ENCODE results near the gene MOGAT1.
"Not testable (repeated sequence)": the region's sequence is repeated elsewhere in the genome, so short reads cannot be mapped to it uniquely, and the experiment has no call there.

Gene MOGAT1

DNA sequence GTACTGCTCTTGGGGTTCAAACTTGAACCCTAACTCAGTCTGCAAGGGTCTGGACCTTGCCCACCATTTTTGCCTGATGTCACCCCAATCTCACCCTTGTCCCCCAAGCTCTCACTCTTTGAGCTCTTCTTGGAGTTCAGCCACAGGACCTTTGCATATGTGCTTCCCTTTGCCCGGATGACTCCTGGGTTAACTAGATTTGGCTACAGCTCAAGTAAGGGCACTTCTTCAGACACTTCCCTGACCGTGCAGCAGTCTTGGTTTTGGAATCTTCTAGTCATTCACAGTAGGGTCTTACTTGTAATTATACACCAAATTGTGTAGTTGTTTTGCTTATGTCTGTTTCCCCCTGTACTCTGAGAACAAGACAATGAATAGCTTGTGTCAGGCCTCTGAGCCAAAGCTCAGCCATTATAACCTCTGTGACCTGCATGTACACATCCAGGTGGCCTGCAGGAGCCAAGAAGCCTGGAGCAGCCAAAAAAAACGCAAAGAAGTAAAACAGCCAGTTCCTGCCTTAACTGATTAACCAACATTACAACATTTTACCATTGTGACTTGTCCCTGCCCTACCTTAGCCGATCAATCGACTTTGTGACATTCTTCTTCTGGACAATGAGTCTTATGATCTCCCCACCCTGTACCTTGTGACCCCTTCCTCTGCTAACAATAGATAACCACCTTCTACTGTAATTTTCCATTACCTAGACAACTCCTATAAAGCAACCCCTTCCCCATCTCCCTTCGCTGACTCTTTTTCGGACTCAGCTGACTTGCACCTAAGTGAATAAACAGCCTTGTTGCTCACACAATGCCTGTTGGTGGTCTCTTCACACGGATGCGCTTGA, 1.0 kb upstream of the MOGAT1 start:
- no peak for DNase-seq (ENCODE audit: low spot score)

DNA sequence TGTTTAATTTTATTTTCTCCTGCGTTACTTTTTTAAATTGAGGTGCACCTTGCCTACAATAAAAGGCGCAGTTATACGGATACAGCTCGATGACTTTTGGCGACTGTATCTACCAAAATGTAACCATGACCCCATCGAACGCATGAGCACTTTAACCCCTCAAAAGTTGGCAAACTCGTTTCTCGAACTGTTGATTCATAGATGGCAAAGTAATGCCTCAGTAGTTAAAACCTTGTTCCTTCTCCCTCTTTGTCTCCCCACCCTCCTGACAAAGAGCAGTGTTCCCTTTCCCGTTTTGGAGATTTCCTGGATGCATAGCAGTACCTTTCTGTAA, 577 bp downstream of the MOGAT1 start:
- DNase-seq (ENCODE audit: low spot score) = no peak

DNA sequence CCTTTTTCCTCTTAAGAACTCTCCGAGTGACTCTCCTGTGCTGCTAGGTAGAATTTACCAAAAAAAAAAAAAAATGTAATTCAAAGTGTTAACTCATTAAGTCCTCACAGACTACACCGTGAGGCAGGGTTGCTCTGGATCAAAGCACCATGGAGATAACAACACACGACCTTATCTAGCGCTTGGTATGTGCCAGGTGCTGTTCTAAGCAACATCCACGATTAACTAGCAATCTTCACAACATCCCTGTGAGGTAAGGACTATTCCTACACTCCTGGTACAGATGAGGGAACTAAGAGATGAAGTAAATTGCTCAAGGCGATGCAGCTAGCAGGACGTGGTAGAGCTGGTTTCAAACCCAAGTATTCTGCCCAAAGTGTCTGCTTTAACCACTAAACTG, 1.8 kb downstream of the MOGAT1 start:
- DNase-seq (ENCODE audit: low spot score) = no peak

DNA sequence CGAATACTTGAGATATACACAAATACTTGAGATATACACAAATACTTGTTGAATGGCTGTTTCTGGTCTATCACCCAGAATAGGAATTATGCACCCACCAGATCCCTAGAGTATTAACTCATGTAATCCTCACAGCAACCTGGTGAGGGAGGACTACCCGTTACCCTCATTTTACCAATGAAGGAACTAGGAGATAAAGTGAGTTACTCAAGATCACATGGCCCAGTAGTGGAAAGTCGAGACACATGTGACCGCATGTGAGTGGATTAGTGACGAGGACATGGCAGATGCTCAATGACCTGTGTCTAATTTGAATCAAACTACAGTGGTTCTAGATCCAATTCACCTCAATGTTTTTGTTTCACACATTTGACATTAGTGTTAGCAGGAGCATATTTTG, 2.4 kb downstream of the MOGAT1 start:
- no peak for DNase-seq (ENCODE audit: low spot score)

DNA sequence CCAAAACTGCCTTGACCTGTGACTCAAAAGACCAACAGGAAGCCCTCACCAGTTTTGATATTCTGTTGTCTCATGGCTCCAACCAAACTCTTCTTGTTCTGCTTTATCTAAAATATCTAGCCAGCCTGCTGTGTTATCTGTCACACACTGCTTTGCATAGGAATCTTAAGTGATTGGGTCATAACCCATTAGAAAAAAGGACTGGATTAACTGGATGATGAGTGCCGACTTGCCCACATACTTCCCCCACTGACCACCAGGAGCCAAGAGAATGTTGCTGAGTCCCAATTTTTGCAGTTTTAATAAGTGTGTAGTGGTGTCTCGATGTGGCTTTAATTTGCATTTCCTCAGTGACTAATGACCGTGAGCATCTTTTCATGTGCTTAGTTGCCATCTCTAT, 6.5 kb downstream of the MOGAT1 start:
- DNase-seq (ENCODE audit: low spot score) = no peak

DNA sequence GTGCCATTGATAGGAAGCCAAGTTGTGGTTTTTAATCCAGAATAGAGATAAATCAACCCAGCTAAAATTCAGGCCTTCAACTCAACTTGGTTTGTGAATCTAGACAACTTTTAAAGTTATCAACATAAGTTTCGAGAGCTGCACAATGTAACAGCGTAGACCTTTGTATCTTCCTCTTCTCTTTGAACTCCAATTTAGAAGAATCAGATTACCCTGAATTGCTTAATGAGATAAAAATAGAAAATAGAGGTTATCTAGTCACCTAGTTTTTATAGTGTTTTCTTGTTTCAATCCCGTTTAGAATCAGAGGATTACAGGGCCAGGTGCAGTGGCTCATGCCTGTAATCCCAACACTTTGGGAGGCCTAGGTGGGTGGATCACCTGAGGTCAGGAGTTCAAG, 12.3 kb downstream of the MOGAT1 start:
- no peak for DNase-seq (ENCODE audit: low spot score)

DNA sequence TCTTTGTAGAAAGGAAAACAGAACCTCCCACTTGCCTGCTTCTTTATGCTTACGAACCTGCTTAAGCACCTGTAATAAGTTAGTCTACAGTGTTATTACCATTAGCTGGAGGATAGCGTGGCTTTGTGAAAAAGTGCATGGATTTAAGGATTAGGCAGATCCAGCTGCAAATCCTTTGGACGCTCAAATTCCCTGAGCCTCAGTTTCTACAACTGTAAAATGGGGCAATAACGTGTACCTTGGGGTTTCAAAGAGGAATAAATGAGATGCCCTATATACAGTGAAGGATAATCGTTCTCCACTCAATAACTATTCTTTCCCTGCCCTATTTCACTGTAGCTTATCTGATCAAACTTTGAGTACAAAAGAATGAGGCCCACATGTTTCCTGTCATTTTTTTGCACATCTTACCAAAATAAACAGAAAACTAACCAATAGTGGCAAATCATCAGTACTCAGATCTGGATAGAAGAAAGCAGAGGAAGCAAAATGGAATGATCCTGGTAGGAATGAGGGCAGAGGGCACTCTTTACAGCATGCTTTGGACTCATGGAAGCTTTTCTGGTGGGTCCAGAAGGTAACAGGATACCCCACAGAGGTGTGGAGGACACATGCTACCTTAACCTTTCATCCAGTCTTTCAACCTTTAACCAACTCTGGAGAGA, 14.8 kb downstream of the MOGAT1 start:
- DNase-seq (ENCODE audit: low spot score) = no peak

DNA sequence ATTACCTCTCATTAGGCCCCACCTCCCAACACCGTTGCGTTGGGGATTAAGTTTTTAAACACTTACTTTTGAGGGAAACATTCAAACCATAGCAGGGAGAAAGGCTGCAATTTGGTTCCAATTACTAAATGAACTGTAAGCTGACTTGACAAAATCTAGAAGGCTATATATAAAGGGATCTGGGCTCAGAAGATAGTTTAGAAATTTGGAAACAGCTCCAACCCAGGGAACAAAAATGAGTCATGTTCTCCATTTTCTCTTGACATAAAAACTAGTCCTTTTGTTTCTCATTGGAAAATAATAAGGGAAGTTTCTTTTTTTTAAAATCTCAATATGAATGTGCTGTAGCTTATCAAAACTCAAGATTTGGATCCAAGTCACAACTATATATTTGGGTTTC, 17.5 kb downstream of the MOGAT1 start:
- DNase-seq (ENCODE audit: low spot score) = no peak

DNA sequence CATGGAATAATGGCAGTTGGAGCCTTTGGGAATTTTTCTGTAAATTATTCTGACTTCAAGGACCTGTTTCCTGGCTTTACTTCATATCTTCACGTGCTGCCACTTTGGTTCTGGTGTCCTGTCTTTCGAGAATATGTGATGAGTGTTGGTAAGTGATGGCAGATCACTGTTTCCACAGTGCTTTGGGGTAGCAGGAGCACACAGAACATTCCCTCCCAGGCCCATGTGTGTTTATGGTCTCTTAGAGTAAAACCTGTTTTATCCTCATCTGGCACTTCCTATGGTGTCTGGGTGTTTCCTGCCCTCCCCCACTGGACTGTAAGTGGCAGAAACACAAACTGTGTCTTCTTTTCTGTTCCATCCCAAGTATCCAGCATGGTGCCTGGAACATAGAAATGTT, 17.9 kb downstream of the MOGAT1 start:
- DNase-seq (ENCODE audit: low spot score) = no peak

DNA sequence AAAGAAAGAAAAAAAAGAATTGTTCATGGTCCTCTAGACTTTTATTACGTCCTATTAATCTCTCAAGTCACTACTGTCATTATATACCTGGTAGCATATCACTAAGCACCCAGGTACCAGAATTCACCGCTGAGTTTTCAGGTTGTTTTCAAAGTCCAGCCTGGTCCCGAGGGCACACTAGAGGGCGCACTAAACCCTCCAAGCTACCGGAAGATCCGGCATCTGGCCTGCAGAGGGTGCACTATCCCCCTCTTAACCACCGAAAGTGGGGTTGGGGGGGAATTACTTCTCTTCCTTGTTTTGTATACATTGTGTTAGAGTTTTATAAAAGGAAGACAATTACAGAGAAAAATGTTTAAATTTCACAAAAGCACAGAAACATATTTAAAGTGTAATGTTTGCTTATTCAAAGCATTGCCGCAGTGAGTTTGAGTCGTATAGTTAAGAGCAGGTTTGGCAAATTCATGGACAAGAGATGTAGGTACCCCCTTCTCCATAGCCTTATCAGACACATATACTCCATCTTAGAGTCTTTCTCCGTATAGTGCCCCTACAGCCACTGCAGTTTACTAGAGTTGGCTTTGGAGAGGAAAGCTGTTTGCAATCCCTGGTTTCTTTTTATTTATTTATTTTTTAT, 19.2 kb downstream of the MOGAT1 start:
- DNase-seq (ENCODE audit: low spot score) = peak; percentile 73

DNA sequence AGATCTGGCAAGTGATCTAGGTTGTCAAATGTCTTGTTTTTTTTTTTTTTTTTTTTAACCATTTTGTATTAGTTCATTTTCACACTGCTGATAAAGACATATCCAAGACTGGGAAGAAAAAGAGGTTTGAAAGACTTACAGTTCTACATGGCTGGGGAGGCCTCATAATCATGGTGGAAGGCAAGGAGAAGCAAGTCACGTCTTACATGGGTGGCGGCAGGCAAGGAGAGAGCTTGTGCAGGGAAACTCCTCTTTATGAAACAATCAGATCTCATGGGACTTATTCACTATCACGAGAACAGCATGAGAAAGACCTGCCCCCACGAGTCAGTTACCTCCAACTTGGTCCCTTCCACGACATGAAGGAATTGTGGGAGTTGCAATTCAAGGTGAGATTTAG, 22.0 kb downstream of the MOGAT1 start:
- DNase-seq (ENCODE audit: low spot score) = not testable (repeated sequence)

DNA sequence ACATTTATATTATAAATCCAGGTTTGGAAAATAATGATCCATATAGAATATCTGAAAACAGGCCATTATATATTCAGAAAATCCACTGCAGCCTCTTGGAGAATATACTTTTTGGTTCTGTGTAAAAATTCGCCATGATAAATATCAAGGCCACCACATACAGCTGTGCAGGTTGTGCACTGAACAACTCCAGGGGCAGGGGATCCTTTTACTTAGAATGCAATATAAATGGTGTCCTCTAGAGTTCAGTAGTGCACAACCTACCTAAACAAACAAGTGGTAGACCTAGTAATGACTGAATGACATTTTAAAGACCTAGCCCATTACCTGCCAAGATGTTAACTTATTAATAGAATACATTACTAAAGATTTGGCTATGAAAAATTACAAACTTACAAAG, 22.4 kb downstream of the MOGAT1 start:
- no peak for DNase-seq (ENCODE audit: low spot score)

DNA sequence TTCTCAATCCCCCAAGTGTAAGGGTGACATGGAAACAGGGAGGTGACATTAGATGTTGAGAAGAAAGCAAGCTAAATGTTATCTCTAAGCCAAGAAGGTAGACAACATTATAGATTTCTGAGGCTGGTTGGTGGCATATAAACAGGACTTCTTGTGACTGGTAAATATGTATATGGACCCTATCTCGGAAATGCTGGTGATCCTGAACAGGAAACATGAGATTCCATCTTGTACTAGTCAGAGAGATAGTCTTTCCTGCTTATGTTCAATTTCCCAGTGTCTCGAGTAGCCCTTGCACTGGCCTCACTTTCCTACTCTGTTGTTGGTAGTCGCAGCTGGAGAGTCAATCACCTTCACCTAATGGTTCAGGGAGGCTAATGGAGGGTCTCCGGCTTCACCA, 26.8 kb downstream of the MOGAT1 start:
- DNase-seq (ENCODE audit: low spot score) = no peak

DNA sequence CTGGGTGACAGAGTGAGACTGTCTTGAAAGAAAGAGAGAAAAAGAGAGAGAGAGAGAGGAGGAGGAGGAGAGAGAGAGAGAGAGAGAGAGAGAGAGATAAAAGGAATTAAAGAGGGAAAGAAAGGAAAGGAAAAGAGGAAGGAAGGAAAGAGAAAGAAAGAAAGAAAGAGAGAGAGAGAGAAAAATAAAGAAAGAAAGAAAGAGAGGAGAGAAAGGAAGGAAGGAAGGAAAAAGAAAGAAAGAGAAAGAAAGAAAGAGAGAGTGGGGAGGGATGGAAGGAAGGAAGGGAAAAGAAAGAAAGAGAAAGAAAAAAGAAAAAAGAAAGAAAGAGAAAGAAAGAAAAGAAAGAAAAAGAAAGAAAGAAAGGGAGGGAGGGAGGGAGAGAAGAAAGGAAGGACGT, 29.8 kb downstream of the MOGAT1 start:
- no peak for DNase-seq (ENCODE audit: low spot score)

DNA sequence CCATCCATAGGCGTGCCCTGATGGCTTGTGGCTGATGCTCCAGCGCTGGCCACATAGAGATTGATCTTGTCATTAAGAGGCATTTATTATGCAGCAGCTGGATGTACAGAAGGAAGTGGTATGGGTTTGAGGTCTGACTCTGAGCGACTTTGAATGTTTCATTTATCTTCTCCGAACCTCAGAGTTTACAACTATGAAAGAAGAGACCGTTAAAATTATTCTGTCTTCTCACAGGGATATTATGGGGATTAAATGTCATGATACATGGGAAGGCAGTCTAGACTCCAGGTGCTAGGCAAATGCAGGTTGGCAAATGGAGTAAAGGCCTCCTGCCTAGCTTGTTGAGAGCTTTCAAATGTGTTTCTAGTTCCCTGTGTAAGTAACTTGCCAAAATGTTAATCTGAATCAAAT, 30.3 kb downstream of the MOGAT1 start:
- DNase-seq (ENCODE audit: low spot score) = no peak

DNA sequence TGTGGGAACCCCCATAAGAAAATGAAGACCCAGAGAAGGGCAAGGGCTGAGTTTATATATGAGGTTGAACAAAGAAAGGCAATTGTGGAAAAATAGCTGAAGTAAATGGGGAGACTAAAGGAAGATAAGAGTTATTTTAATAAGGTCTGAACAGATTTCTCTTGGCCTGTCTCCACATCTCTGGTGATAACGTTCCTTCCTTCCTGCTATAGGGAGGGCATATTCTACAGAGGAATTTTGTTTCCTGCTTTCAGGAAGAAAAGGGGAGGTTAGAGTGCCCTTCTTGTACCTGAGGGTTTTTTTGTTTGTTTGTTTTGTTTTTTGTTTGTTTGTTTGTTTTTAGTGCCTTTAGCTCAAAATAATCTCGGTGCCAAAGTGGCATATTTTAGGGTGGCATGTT, 31.6 kb downstream of the MOGAT1 start:
- no peak for DNase-seq (ENCODE audit: low spot score)

DNA sequence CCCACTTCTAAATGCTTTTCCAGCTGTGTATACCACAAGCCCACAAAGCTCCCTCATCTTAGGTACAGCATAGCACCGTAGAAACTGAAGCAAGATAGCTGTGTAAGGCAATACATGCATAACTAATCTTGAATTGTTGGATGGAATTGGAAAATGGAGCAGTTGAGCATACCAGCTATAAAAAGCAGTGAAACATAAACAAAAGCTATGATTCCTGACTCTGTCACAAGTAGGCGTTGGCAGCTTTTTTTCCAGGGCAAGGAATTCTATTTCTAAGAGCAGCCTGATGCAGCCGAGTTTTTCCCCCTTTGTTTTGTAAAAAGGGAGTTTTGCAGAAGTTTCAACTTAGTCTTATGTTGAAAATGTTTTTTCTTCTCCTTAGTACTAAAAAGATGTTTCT, 32.4 kb downstream of the MOGAT1 start:
- no peak for DNase-seq (ENCODE audit: low spot score)

DNA sequence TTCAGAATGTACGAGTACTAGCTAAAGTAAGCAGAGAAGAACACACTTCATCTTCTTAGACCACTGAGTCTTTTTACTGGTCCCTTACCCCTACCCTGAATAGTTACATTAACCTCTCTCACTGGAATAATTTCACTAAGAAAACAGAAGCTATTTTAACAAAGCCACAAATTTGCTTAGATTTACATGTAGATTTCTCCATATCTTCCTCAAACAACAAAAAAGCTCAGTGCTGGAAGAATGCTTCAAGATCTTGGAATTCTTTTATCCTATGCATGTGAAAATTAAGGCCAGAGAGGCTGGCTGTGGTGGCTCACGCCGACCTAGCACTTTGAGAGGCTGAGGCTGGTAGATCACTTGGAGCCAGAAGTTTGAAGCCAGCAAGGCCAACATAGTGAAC, 35.2 kb downstream of the MOGAT1 start:
- DNase-seq (ENCODE audit: low spot score) = no peak

DNA sequence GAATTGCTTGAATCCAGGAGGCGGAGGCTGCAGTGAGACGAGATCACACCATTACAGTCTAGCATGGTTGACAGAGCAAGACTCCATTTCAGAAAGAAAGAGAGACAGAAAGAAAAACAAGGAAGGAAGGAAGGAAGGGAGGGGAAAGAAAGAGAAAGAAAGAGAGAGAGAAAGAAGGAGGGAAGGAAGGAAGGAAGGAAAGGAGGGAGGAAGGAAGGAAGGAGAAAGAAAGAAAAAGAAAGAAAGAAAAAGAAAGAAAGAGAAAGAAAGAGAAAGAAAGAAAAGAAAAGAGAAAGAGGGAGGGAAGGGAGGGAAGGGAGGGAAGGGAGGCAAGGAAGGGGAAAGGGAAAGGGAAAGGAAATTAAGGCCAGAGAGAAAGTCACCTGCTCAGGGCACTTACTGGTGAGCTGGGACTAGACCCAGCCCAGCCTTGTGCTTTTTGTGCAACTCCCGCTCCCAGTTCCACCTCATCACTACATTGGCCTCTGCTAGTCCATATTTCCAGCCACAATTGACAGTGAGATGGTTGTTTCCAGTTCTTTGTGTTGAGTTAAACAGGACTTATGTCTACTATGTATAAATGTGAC, 35.7 kb downstream of the MOGAT1 start:
- no peak for DNase-seq (ENCODE audit: low spot score)

DNA sequence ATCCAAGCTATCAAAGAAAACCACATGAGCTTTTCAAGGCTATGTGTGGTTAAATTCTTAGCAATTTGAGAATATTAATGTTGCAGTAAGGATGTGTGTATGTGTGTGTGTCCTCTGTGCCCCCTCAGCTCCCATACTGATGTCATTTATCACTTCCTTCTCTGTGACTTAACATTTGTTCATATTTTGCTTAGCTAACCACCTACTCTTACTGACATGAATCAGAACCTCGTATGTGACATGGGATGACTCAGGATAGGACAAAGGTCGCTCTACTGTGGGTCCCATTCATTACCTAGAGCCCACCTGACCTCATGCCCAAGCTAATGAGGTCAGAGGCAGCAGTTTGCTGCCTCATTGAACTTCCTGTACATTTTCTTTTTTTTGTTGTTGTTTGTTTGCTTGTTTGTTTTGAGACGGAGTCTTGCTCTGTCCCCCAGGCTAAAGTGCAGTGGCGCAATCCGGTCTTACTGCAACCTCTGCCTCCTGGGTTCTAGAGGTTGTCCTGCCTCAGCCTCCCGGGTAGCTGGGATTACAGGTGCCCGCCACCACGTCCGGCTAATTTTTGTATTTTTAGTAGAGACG, 36.3 kb downstream of the MOGAT1 start:
- no peak for DNase-seq (ENCODE audit: low spot score)

DNA sequence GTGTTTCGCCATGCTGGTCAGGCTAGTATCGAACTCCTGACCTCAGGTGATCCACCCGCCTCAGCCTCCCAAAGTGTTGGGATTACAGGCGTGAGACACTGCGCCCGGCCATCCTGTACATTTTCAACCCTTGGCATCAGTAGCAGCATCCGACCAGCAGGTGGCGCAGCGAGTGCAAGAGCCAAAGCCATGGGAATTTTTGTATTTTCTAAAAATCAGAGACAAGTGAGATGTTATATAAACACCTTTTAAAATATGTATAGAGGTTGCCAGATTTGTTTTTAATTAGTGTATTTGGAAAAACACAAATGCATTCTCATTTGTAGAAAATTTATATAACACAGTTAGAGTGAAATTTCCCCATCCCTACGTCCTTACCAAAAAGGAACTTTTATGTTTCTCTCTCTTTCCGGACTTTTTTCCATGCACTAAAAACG, 36.8 kb downstream of the MOGAT1 start:
- DNase-seq (ENCODE audit: low spot score) = peak; percentile 68

DNA sequence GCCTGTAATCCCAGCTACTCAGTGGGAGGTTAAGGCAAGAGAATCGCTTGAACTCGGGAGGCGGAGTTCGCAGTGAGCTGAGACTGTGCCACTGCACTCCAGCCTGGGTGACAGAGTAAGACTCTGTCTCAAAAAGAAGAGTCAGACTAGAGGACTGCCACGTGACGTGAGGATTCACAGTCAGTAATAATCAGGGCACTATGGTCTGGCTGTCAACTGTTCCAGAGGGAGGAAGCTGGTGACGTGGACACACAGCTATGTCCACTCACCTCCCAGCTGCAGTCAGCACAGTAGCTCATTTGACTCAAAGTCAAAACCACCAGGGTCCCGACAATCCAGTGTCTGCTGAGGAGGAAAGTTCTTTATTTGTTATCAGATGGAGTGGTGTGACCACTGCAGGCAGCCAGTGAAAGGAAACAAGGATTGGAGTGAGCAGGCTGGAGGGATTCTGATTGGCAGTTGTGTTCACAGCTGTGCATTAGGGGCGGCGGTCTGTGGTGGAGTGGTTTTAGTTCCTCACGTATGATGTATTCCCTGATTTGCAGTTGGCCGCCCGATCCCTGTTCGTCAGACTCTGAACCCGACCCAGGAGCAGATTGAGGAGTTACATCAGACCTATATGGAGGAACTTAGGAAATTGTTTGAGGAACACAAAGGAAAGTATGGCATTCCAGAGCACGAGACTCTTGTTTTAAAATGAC, 37.9 kb downstream of the MOGAT1 start:
- DNase-seq (ENCODE audit: low spot score) = no peak
